Measurements from ENCODE around the gene FGGY.

DNA sequence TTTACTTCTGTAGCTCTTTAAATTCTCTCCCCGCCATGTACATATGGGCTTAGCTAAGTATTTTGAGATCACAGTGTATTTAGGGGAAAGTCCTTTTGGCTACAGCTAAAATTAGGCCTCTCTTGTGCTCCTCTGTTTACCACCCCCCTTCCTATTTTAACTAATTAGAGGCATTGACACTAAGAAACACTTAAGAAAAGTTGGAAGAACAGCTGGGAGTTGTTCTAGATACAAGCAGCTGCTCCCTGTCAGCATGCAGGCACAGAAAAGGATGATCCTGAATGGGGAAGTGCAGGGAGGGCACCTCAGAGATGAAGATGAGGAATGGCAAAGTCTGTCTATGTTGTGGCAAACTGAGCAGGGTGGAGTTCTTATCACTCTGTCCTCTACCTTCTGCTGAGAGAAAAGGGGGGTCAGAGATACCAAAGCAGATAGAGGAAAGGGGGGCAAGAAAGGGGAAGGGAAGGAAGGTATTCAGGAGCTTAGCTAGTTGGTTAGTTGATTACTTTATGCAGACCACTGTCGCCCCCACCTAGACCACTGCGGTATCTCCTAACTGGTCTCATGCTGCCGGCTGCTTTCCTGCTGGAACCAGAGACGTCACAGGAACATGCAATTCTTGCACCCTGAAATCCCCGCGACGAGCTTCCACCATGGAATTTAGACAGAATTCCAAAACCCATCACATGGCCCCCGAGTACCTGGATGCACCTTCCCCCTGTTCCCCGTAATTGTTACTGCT is 435.5 kb downstream of the FGGY start:
- TF ChIP-seq POLR2A (IDR thresholded peaks at IDR 0.05): no peak
- TF ChIP-seq CTCF (IDR thresholded peaks at IDR 0.05): no peak

All from body of pancreas (tissue), 4 donors.